Testis (tissue), 3 donors: ENCODE measurements around the gene SUSD6. TPM values are rescaled to one million over a fixed set of nuclear protein-coding genes. Genes with fewer than 3 reads are reported as not detected.

Source experiments
- DNase-seq: peaks from one replicate; pipeline ENCODE4 v3.0.0-alpha.2; 2019
- H3K27ac ChIP-seq, 2 donors: fragments of 200-600 bp; sonication (generic); one replicate each; pipeline ENCODE4 v1.5.1; 2019
- H3K27me3 ChIP-seq: fragments of 200-600 bp; sonication (generic); one replicate; pipeline ENCODE4 v1.5.1; 2019
- H3K36me3 ChIP-seq: fragments of 200-600 bp; sonication (generic); one replicate; pipeline ENCODE4 v1.5.1; 2017; ENCODE audit warnings: low read depth; ENCODE audit errors: missing control alignments
- H3K4me1 ChIP-seq: fragments of 200-600 bp; sonication (generic); one replicate; pipeline ENCODE4 v1.5.1; 2019
- H3K4me3 ChIP-seq, 2 donors: fragments of 200-600 bp; sonication (generic); one replicate each; pipeline ENCODE4 v1.5.1; 2017 to 2019
- H3K9me3 ChIP-seq: fragments of 200-600 bp; sonication (generic); one replicate; pipeline ENCODE4 v1.5.1; 2017
- CTCF ChIP-seq, 3 experiments: fragments of 450-650 bp in 2 of 3; fragments of 200-600 bp in 1 of 3; sonication (generic) in 1 of 3; IDR thresholded peaks; one replicate each; pipeline ENCODE4 v1.5.1; 2016 to 2019; ENCODE audit warnings: antibody characterized with exemption in 3 of 3, mild to moderate bottlenecking in 2 of 3, moderate library complexity in 1 of 3
- POLR2A ChIP-seq: fragments of 450-650 bp; IDR thresholded peaks from one replicate; pipeline ENCODE4 v1.6.1; 2017; ENCODE audit warnings: antibody characterized with exemption, mild to moderate bottlenecking, moderate library complexity
- WGBS, 2 donors: methylation state at CpG; one replicate each; pipeline ENCODE4 v1.1.5; 2018; 5-methylcytosine and 5-hydroxymethylcytosine counted together
- intact Hi-C: fragments of 100-400 bp; cut with DNase I; formaldehyde crosslinking; loops from one replicate; pipeline ENCODE4 v1.15.1; 2023; ENCODE audit warnings: low total_unique reads
- polyA plus RNA-seq: library from polyadenylated mRNA; stranded (reverse); fragments of 350-450 nt; fragmentation: Illumina TruSeq; extraction: RNeasy Lipid Tissue Mini Kit (QIAGEN cat#74804); gene quantifications from one replicate; pipeline ENCODE4 v1.2.3, GENCODE V29; 2014; ENCODE audit warnings: low read depth, low replicate concordance; ENCODE audit not compliant: insufficient read depth
- total RNA-seq, 2 donors: library from RNA; depleted of rRNA; stranded (reverse); fragments of >200 nt; gene quantifications; one replicate each; pipeline ENCODE4 v1.2.3, GENCODE V29; 2016

Gene SUSD6
- total and polyA plus RNA-seq, 3 donors from 2014 or later, result 27.7 to 39.5 (median 38.7) TPM

- WGBS, 2 donors, result 77 to 83% methylated on average over 7 of the region's 7 CpGs
- TF ChIP-seq CTCF (IDR thresholded peaks at IDR 0.05) (no peak), POLR2A (no peak)
- intact Hi-C loops, result no loop called here
- no peak overlapping the region for H3K27ac ChIP-seq
- H3K4me1 ChIP-seq, result peaks cover 8% of the 10 kb centered on the region
- no peak for DNase-seq
- no peaks in the 10 kb centered on the region for H3K9me3 ChIP-seq
- H3K36me3 ChIP-seq, result no peaks in the 10 kb centered on the region
- H3K4me3 ChIP-seq, result peak overlapping the region in 1 of 2 donors; percentile 42
- no peaks in the 10 kb centered on the region for H3K27me3 ChIP-seq
These were observed 40.5 kb upstream of the SUSD6 start for GRCh38 chr14:69570836-69571330.

- Histone ChIP-seq H3K9me3 (no peaks in the 10 kb centered on the region), H3K36me3 (no peaks in the 10 kb centered on the region), H3K27ac (no peak overlapping the region), H3K27me3 (no peaks in the 10 kb centered on the region), H3K4me1 (peaks cover 8% of the 10 kb centered on the region), H3K4me3 (peak overlapping the region; percentile 39 to 42)
- intact Hi-C loops, result no loop called here
- 6 to 14% methylated on average over 28 to 52 of the region's 62 CpGs for WGBS, 2 donors
- DNase-seq, result no peak
- TF ChIP-seq POLR2A (no peak), CTCF (IDR thresholded peaks at IDR 0.05) (no peak)
These were observed 39.9 kb upstream of the SUSD6 start for GRCh38 chr14:69571449-69572029.

- TF ChIP-seq POLR2A, result no peak
- TF ChIP-seq CTCF (IDR thresholded peaks at IDR 0.05), result no peak
- Histone ChIP-seq H3K9me3 (no peaks in the 10 kb centered on the region), H3K27me3 (no peaks in the 10 kb centered on the region), H3K4me1 (peaks cover 8% of the 10 kb centered on the region), H3K4me3 (peak overlapping the region; percentile 39 to 42), H3K27ac (no peak overlapping the region), H3K36me3 (no peaks in the 10 kb centered on the region)
- WGBS, 2 donors, result 1 to 9% methylated on average over 46 to 101 of the region's 112 CpGs
- peak; percentile 52 for DNase-seq
- intact Hi-C loops, result no loop called here
These were observed 39.2 kb upstream of the SUSD6 start for GRCh38 chr14:69572030-69572840.

- no peak for DNase-seq
- no peaks in the 10 kb centered on the region for H3K9me3 ChIP-seq
- no peaks in the 10 kb centered on the region for H3K36me3 ChIP-seq
- H3K4me1 ChIP-seq, result peaks cover 8% of the 10 kb centered on the region
- H3K4me3 ChIP-seq, result peak overlapping the region; percentile 39 to 42
- H3K27me3 ChIP-seq, result no peaks in the 10 kb centered on the region
- intact Hi-C loops, result no loop called here
- TF ChIP-seq POLR2A (no peak), CTCF (IDR thresholded peaks at IDR 0.05) (no peak)
- 20 to 26% methylated on average over 1 to 36 of the region's 40 CpGs for WGBS, 2 donors
- no peak overlapping the region for H3K27ac ChIP-seq
These were observed 38.6 kb upstream of the SUSD6 start for GRCh38 chr14:69572841-69573135.
